HG03439 (cell line): ENCODE results near the gene WNT2.
"Not testable (repeated sequence)": the region's sequence is repeated elsewhere in the genome, so short reads cannot be mapped to it uniquely, and the experiment has no call there.

Source experiments
- ATAC-seq: cut with Tn5 transposase; IDR thresholded peaks from one replicate; pipeline ENCODE4 v1.9.1; 2021; ENCODE audit warnings: mild to moderate bottlenecking, moderate library complexity; ENCODE audit not compliant: unreplicated experiment

WNT2 gene

DNA sequence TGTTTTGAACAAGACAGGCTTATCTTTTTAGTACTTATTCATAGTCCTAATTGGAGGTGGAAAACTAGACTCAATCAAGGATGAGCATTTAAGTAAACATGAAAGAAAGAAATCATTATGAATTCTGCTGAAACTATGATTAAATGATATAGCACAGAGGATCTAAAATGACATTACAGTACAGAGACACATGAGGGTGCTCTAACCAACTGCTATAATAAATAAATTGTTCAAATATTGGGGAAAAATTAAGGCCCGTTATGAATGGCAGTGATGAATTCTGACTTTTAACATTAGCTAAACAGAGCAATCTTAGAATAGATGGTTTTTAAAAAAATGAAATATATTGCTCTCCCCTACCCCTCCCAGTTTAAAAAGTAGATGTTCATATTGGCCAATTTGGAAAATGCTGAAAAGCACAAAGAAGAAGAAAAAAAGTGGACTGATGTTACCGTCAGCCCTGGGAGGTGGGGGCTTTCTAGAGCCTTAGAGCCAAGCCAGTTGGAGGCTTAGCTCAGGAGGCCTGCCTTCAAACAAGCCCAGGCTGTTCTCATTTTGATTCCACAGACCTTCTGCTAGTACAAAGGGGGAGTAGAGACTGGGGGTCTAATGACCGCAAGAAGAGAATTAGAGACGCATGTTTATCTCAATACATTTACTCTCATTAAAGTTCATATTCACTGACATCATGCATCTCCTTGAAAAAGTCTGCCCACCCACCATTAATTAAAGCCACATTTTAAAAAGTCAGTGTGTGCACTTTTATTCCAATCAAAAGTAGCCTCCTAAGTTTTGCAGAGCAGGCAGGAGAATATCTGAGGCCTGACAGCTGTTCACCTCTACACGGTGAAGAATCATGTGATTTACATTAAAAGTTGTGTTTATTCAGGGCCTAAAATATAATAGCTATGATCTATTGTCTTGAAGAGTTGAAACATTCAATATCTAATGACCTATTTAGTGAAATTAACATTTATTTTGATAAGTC, 10.0 kb downstream of the WNT2 start:
- ATAC-seq = no peak

DNA sequence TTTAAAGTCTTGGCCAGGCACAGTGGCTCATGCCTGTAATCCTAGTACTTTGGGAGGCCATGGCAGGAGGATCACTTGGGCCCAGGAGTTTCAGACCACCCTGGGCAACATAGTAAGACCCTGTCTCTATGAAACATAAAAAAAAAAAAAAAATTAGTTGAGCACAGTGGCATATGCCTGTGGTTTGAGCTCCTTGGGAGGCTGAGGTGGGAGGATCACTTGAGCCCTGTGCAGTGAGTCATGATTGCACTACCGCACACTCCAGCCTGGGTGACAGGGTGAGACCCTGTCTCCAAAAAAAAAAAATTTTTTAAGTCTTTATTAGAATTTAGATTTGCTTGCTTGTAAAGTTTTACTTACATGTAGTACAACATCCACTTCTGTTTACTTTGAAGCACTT, 14.0 kb downstream of the WNT2 start:
- no peak for ATAC-seq

DNA sequence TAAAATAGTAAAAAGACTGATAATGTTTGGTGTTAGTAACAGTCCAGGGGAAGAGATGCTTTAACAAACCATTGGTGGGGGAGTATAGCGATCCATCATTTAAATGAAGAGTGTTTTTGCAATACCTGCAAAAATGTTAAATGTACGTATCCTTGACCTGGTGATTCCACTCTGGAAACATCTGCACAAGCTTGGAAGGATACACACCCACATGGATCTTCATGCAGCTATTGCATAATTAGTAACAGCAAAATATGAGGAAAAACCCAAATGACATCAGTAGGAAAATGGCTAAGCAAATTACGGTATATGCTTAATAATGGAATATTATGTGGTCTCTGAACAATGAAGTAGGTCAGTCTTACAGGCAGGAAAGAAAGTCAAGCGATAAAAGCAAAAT, 20.5 kb downstream of the WNT2 start:
- ATAC-seq = no peak

DNA sequence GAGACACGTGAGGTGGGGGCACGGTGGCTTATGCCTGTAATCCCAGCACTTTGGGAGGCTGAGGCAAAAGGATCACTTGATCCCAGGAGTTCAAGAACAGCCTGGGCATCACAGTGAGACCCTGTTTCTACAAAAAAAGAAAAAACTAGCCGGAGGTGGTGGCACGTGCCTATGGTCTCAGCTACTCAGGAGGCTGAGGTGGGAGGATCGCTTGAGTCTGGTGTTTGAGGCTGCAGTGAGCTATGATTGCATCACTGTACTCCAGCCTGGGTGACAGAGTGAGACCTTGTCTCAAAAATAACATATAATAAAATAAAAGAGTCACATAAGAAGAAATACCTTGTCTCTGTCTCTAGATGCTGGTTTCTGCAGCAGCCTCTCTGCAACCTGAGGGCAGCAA, 22.4 kb downstream of the WNT2 start:
- not testable (repeated sequence) for ATAC-seq

DNA sequence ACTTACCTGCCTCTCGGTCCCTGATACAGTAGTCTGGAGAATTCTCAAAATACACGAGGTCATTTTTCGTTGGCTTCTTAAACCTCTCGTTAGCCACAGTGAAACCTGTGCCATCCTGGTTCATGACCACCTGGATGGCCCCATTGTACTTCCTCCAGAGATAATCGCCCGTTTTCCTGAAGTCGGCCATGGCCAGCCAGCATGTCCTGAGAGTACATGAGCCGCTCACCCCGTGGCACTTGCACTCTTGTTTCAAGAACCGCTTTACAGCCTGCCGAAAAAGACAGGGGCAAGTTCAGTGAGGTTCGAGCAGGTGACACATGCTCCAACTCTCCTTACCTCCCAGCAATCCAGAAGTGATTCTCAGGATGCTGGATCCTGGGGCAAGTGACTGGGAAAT, 25.3 kb downstream of the WNT2 start:
- no peak for ATAC-seq

DNA sequence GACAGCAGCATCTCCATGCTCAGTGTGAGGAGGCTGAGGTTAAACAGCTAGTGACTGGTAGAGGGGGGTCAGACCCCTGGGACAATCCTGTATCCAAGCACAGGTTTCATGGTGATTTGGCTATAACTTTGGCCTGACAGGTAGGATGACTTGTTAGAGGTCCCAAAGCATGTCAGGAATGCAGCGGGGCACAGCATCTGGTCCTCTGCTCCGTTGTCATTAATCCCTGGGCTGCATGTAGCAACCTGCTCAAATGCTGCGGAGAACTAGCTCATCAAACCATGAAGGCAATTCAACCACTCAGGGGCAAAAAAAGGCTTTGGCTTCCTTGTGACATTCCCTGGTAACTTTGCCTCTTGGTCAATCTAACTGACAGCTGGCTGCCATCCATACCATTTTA, 26.8 kb downstream of the WNT2 start:
- ATAC-seq = no peak

DNA sequence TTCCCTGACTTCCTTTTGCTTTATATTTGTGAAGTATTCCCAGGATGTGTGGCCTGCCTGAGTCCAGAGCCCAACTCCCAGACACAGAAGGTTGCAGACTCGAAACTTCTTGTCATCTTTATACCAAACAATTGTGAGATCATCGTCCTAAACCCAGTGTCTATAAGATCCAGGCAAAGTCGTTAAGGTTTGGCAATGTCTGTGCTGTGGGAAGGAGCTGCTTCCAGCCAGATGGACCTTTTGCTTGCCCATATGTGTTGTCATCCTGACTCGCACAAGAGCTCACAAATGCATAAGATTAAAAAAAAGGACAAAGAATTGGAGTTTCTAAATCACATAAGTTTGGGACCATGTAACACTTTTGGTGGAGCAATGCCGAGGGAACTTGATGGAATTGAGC, 37.0 kb downstream of the WNT2 start:
- no peak for ATAC-seq

DNA sequence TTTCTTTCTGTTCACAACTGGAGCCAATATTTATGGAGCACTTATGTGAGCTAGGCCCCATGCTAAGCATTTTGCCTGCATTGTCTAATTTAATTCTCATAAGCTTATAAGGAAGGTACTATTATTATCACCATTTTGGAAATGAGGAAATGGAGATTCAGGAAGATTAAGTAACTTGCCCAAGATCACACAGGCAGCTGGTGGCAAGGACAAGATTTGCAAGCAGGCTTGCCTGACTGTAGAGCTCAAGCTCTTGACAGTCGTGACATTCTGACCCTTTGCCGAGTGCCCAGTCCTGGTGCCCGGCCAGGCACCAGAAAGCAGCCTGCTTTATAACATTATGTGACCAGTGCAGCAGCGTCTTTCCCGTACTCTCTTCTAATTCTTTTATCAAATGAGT, 38.2 kb downstream of the WNT2 start:
- no peak for ATAC-seq

DNA sequence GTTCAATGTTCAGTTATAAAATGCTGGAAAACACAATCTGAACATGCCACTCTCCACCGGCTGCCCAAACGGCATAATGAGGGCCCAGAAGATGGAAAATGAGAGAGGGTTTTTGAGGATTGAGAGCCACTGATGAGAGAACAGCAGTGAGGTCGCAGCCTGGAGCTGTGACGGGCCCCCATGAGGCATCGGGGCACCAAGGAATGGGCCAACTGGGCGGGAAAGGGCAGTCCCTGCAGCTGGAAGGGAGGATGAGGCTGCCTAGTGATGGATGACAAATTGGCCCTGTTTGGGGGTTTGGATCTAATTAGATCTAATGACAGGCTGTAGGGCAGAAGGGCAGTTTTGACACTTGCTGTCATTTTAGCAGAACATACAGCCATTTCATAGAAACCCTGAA, 39.1 kb downstream of the WNT2 start:
- ATAC-seq = no peak

DNA sequence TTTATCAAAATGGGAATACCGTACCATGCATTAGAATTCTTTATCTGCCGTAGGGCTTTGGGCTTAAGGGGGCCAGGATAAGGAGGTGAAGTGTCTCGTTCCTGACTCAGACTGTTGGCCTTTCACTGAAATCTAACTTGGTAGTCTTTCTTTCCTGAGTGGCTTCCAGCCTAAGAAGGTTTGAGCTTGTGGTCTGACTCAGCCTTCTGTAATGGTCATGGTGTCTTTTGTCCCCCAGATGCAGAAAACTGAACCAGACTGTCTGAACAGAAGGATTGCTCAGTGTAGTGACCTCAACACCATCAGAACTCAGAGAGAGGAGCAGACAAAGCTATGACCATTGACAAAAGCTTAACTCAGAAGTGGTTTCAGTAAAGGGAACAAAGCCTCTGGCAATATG, 39.5 kb downstream of the WNT2 start:
- ATAC-seq = no peak

DNA sequence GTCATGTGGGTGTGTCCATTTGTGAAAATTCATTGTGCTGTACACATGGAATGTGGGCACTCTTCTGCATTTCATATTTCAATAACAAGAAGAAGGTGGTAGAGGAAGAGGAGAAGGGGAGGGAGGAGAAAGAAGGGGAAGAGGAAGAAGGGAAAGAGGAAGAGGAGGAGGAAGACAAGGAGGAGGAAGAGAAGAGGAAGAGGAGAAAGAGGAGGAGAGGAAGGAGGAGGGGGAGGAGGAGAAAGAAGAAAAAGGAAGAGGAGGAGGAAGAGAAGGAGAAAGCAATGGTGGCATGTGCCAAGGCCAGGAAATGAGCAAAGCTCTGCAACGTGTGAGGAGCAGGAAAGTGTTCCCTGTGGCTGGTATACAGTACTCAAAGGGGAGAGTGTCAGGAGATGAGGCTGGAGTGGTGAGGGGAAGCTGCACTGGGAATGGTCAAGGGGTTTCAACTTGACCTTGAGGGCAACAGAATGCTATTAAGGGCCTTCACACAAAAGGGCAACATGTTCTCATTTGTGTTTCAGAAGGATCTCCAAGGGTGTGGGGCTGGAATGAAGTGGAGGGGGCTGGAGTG, 40.5 kb downstream of the WNT2 start:
- ATAC-seq = no peak

DNA sequence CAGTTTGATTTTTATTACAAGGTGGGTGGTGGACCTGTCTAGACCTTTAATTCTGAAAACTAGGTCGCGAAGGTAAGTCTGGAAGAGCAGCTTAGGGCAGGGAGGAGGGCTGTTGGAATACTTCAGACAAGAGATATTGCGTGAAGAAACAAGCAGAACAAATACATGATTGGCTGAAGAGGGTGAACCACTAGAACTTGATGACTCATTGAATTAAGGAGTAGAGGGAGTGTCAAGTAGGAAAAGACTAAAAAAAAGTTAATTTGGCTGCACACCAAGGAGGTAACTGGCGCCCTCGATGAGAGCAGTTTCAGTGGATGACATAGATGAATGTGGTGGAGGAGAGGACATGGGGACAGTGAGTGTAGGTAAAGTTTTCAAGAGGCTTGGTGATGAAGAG, 41.3 kb downstream of the WNT2 start:
- ATAC-seq = no peak

DNA sequence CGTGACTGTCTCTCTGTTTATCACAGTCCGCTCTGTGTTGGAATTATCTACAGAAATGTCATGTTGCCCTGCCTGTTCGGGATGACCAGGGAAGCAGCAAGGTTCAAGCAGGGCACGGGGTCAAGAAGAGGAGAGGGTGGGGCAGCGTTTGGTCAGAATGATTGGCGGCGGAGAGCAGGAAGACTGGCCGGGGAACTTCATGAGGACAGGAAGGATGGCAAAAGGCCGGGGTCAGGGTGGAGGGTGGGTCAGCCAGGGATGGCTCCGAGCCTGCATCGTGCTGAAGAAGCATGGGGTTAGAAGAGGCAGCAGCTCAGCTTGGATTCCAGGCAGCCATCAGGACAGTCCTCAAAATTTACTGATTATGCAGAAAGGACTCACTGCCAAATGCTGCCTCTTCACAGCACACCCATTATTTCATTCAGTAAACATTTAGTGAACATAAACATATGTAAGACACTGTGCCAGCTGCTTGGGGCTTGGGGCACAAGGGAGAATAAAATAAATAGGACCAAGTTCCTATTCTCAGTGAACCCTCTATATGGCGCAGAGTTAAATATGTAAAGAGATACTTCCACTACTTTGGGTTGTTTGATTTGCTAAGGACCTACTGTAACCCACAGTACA, 42.8 kb downstream of the WNT2 start:
- ATAC-seq = no peak

DNA sequence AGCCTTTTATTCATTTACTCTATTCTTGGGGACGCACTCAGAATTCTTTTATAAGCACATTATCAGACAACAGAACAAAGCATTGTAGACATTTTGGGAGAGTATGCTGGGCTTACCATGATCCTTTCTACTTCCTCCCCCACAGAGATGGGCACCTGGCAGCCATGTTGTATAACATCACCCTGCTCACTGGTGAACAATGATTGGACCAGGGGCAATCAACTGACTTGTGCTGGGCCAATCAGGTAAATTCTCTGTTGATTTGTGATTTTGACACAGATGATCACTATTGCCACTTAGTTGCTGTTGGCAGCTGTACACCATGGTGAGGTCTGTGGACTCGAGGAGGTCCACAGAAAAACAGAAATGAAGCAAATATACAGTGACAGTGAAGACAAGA, 43.7 kb downstream of the WNT2 start:
- ATAC-seq = no peak

DNA sequence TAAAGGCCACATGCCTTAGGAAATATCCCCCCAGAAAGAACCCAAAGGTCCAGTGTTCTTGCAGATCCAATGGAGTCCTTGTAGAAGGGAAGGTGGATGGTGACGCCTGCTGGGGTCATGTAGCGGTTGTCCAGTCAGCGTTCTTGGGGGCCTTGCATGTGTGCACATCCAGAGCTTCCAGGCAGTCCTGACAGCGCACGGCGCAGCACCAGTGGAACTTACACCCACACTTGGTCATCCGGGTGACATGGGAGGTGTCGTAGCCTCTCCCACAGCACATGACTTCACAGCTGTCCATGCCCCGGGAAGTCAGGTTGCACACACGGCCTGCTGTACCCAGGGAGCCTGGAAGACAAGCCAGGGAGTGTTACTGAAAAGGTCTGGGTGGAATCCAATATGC, 44.8 kb downstream of the WNT2 start:
- no peak for ATAC-seq

DNA sequence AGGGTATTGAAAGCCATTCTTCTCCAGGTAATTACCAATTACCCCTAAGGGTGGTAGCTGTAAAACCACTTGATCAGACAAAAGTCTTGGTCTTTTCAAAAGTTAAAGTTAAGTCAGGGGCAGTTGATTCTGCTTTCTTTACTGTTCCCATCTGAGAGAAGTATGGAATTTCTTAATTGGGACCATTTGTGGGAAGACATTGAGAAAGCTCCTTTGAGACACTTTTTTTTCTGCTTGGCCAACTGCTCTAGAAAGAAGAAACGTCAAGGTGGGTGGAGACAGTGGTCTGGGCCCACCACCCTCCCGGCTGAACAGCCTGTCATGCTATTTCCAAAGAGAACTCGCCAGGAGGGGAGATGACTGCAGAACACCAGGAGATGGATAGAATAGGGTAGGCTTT, 45.3 kb downstream of the WNT2 start:
- no peak for ATAC-seq

DNA sequence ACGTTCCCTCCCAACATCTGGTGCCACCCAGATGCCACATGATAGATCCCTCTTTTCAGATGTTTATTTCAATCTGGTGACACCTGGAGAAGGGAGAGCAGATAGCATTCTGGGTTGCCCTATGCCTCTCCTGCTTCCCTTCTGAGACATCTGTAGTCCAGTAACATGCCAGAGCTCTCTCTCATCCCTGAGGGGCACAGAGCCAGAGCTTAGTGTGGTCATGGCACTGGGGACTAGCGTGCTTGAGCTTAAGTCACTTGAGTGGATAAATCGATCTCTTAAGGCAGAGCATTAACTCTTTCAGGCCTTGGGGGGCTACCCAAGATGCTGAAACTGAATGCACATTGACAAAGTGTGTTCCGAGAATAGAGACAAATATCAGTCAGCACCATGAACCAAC, 47.9 kb downstream of the WNT2 start:
- ATAC-seq = no peak

DNA sequence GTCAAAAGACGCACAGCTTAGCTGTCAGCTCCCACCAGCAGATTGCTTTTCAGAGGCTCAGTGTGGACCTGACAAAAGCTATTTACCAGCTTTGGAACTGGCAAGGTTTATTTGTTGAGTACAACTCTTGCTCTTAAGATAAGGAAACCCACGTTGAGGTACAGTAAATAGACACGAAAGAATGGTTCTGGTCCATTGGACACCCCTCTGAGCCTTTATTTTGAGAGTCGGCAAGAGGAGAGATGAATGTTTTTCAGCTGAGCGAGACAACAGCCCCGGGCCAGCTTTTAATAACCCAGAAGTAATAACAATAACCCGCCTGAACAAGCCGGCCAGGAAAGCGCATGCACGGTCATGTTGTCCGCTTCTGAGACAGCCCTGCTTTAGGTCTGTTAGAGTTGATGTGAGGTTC, 49.0 kb downstream of the WNT2 start:
- ATAC-seq = no peak

DNA sequence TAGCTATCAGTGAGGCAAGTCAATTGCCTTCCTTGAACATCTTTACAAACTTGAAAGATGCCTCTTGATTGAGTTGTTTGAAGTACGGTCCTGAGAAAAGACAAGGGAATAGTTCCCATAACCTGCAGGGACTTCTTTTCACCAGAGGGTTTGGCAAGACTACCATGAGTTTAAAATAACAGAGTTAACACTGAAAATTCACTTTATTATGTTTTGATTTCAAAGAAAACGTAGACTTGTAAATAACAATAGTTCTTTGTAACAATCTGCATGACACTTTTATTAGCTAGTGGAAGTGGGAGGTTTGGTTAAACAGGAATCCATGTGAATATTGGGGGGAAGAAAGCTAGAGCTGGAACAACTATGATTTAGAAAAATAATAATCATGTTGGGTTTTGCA, 49.5 kb downstream of the WNT2 start:
- ATAC-seq = no peak

DNA sequence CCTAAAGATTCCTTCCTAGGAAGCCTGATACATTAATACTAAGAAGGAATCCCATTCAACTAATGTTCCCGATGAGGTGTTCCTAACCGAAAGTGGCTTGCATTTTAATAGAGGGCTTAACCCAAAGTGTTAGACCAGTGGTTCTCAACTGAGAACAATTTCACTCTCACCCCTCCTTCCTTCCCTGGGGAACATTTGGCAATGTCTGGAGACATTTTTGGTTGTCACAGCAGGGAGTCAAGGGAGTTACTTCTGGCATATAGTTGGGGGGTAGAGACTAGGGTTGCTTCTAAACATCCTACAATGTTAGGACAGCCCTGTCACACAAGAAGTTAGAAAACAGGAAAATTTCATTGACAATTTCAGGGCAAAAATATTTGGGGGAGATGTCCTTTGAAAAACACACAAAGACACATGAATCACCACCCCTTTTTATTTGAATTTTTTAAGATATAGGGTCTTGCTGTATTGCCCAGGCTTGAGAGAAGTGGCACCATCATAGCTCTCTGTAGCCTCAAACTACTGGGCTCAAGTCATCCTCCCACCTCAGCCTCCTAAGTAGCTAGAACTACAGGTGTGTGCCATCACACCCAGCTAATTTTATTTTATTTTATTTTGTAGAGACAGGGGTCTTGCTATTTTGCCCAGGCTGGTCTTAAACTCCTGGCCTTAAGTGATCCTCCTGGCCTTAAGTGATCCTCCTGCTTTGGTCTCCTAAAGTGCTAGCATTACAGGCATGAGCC, 50.7 kb downstream of the WNT2 start:
- ATAC-seq = no peak

DNA sequence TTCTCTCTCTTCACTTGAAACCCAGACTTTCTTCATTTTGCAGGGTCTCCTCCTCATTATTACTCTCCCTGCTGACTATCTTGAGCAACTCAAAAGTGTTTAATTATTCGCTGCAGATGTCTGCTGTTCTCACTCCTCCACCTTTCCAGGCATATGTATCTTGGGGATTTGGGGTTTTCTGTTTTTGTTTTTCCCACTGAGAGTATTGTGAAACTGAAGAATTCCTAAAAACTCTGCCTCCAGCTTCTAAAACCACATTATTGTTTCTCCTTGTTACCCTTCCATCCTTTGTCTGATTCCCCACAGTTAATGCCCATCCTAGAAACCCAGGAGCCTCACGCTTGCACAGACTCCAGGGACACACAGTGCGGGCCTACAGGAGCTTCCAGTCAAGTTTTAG, 51.3 kb downstream of the WNT2 start:
- ATAC-seq = no peak
